AG09309 (cell line): ENCODE measurements around the gene ANKRD28.

ENCODE experiments used
- DNase-seq: peaks from one replicate; pipeline ENCODE4 v3.0.0-alpha.2; 2010; ENCODE audit warnings: low read depth
- H3K4me3 ChIP-seq: 2 replicates; pipeline ENCODE4 v1.5.1; 2011; ENCODE audit warnings: mild to moderate bottlenecking, low read depth, low read length, moderate library complexity; ENCODE audit not compliant: control insufficient read depth
- TF ChIP-seq, protein P1 (sequence below): IDR thresholded peaks from 2 replicates; pipeline ENCODE4 v1.5.1; 2011; ENCODE audit warnings: mild to moderate bottlenecking, low read depth, low read length, inconsistent platforms; ENCODE audit not compliant: insufficient read depth, control insufficient read depth; ENCODE audit errors: missing control alignments

The ANKRD28 gene

DNA sequence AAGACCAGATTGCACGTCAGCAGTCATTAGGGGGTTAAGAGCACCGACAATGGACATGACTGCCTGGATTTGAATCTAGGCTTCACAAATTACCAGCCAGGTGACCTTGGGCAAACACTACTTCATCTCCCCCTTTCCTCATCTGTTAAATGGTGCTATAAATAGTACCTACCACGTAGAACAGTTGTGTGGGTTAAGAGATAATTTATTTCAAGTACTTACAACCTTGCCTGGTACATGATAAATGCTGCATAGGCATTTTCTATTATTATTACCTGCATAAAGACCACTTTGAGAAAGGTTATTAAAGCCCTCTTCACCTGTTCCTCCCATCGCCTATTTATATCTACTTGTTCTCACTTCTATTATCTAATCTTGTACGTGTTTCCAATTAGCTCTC lies 131.5 kb downstream of the ANKRD28 start:
- no peak for DNase-seq
- TF ChIP-seq, protein P1, sequence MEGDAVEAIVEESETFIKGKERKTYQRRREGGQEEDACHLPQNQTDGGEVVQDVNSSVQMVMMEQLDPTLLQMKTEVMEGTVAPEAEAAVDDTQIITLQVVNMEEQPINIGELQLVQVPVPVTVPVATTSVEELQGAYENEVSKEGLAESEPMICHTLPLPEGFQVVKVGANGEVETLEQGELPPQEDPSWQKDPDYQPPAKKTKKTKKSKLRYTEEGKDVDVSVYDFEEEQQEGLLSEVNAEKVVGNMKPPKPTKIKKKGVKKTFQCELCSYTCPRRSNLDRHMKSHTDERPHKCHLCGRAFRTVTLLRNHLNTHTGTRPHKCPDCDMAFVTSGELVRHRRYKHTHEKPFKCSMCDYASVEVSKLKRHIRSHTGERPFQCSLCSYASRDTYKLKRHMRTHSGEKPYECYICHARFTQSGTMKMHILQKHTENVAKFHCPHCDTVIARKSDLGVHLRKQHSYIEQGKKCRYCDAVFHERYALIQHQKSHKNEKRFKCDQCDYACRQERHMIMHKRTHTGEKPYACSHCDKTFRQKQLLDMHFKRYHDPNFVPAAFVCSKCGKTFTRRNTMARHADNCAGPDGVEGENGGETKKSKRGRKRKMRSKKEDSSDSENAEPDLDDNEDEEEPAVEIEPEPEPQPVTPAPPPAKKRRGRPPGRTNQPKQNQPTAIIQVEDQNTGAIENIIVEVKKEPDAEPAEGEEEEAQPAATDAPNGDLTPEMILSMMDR, result no peak
- no peak overlapping the region for H3K4me3 ChIP-seq

DNA sequence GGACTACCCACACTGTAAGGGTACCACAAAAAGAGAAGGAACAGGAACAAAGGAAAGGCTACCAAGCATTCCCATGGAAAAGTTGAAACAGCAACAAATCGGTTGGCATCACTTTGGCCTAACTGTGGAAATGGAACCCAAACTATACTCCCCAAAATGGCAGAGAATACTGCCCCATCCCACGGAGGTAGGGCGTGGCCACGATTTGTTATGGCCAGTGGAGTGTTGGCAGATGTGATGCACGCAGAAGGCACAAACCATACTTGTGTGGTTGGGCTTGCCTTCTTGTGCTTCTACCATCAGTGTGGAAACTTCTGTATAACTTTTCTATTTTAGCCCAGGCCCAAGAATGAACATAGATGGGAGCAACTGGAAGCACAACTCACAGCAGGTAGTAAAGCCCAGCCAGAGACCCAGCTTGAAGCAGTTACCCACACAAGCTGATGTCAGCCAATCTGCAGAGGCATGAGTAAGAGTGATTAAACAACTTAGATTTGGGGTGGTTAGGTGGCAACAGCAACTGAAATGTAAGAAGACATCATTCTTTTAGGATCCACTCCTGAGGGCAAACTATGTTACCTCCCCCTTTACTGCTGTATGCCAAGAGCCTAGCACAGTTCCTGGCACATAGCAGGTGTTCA lies 132.1 kb downstream of the ANKRD28 start:
- no peak for DNase-seq
- no peak overlapping the region for H3K4me3 ChIP-seq
- TF ChIP-seq, protein P1, result no peak

DNA sequence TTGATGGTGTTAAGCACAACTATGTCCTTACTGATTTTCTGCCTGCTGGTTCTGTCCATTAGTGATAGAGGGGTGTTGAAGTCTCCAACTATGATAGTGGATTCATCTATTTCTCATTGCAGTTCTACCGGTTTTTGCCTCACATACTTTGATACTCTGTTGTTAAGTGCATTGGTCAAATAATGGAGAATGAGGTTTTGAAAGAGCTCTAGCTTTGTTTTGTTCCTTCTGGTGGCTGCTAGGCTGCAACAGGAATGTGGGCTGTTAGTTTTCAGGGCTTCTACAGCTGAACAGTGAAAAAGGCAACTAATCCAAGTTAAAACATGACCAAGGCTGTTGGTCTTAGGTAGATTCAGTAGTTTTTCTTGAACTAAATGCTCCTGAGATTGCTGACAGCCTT lies 133.6 kb downstream of the ANKRD28 start:
- TF ChIP-seq, protein P1, result no peak
- DNase-seq, result no peak
- H3K4me3 ChIP-seq, result no peak overlapping the region

- H3K4me3 ChIP-seq, result no peak overlapping the region
- TF ChIP-seq, protein P1, result no peak
- DNase-seq, result no peak
Measured at GRCh38 chr3:15660055-15660935, 137.5 kb downstream of the ANKRD28 start.

- no peak overlapping the region for H3K4me3 ChIP-seq
- TF ChIP-seq, protein P1, result no peak
- no peak for DNase-seq
Measured at GRCh38 chr3:15659254-15659975, 138.4 kb downstream of the ANKRD28 start.

DNA sequence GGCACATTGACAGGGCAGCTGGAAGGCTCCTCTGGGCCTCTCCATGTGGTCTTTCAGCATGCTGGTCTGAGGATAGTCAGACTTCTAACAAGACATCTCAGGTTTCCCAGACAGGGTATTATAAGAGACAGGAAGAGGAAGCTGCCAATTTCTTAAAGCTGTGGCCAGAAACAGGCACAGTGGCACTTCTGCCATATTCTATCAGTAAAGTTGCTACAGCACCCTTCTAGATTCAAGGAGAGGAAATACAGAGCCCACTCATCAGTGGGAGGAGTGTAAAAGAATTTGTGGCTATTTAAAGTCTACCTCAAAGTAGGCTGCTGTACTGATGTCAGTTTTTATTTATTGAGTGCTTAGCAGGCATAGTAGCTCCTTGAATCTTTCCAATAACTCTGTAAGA lies 140.8 kb downstream of the ANKRD28 start:
- H3K4me3 ChIP-seq, result no peak overlapping the region
- DNase-seq, result no peak
- TF ChIP-seq, protein P1, result no peak
